ENCODE measurements around the gene TBC1D22A. TPM values are rescaled to one million over a fixed set of nuclear protein-coding genes. Genes with fewer than 3 reads are reported as not detected.

TBC1D22A gene
- total RNA-seq, 2 donors from 2014 or later, result 28.9 to 31.3 TPM

DNA sequence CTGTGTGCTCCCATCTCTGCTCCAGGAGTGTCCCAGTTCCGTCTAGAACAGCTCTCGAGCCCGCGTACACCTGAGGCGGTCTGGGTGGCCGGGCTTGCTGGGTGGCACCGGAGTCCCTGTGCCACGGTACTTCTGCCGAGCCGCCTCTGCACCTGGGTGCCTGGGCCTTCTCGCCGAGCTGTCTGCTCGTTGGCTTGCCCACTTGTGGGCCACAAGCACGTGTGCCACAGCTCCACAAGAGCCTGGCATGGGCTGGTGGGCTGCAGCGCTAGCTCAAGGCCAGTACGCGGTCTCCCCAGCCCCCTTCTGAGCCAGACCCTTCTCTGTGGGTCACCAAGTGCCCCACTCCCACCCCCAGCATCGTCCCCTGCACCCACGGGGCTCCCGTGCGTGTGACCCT, 388.0 kb downstream of the TBC1D22A start:
- H3K4me3 ChIP-seq, result no peak overlapping the region
- H3K36me3 ChIP-seq, result no peaks in the 10 kb centered on the region
- no peaks in the 10 kb centered on the region for H3K9me3 ChIP-seq
- H3K27me3 ChIP-seq (replicated peaks; ENCODE audit: insufficient read depth), result no peaks in the 10 kb centered on the region
- peaks cover 0 to 10% of the 10 kb centered on the region in 2 donors for H3K4me1 ChIP-seq (ENCODE audit: control insufficient read depth in 1 of 2, low read depth in 2 of 2)
- no peak overlapping the region for H3K27ac ChIP-seq
- TF ChIP-seq, protein P1, sequence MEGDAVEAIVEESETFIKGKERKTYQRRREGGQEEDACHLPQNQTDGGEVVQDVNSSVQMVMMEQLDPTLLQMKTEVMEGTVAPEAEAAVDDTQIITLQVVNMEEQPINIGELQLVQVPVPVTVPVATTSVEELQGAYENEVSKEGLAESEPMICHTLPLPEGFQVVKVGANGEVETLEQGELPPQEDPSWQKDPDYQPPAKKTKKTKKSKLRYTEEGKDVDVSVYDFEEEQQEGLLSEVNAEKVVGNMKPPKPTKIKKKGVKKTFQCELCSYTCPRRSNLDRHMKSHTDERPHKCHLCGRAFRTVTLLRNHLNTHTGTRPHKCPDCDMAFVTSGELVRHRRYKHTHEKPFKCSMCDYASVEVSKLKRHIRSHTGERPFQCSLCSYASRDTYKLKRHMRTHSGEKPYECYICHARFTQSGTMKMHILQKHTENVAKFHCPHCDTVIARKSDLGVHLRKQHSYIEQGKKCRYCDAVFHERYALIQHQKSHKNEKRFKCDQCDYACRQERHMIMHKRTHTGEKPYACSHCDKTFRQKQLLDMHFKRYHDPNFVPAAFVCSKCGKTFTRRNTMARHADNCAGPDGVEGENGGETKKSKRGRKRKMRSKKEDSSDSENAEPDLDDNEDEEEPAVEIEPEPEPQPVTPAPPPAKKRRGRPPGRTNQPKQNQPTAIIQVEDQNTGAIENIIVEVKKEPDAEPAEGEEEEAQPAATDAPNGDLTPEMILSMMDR (IDR thresholded peaks at IDR 0.05), result no peak
- DNase-seq (ENCODE audit: low spot score) (no peak), ATAC-seq (ENCODE audit: insufficient number of reproducible peaks, low FRiP score, low read depth) (no peak)

DNA sequence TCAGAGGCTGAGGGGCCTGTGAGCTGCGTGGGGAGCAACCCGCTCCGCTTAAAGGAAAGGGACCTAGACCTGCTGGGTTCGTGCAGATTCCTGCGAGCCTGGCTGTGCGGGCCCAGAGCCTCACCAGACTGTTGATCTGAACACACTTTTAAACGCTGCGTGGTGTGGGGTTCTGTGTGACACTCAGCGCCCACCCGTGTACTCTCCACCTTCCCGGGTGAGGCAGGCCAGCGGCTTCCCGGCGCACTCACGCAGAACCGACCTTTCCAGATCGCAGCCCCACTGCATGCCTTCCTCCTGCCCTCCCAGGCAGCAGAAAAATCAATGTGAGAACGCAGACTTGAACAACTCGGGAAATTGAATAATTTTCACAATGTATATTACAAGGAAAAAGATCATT, 388.6 kb downstream of the TBC1D22A start:
- H3K36me3 ChIP-seq, result no peaks in the 10 kb centered on the region
- no peaks in the 10 kb centered on the region for H3K27me3 ChIP-seq (replicated peaks; ENCODE audit: insufficient read depth)
- no peak overlapping the region for H3K4me3 ChIP-seq
- ATAC-seq (ENCODE audit: insufficient number of reproducible peaks, low FRiP score, low read depth) (no peak), DNase-seq (ENCODE audit: low spot score) (no peak)
- H3K9me3 ChIP-seq, result no peaks in the 10 kb centered on the region
- TF ChIP-seq, protein P1 (IDR thresholded peaks at IDR 0.05), result no peak
- no peak overlapping the region for H3K27ac ChIP-seq
- peaks cover 0 to 11% of the 10 kb centered on the region in 2 donors for H3K4me1 ChIP-seq (ENCODE audit: control insufficient read depth in 1 of 2, low read depth in 2 of 2)

DNA sequence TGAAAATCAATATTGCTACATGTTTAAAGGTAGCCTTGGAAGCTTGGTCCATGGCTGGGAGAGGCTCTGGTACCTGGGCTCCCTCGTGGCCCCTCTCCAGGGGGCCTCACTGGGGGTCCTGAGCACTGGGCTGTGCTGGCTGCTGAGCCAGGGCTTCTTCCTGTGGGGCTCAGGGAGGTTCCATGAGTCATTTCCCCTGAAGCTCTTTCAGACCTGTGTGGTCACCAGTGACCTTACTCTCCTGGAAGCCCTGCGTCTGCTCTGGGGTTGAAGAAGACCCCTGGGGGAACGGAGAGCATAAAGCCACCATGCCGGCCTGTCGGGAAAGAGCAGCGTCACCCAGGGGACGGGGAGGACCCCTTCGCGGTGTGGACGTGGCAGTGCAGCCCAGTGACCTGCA, 389.0 kb downstream of the TBC1D22A start:
- ATAC-seq (ENCODE audit: insufficient number of reproducible peaks, low FRiP score, low read depth) (no peak), DNase-seq (ENCODE audit: low spot score) (no peak)
- H3K4me1 ChIP-seq (ENCODE audit: control insufficient read depth in 1 of 2, low read depth in 2 of 2), result peaks cover 0 to 11% of the 10 kb centered on the region in 2 donors
- TF ChIP-seq, protein P1 (IDR thresholded peaks at IDR 0.05), result no peak
- no peak overlapping the region for H3K27ac ChIP-seq
- no peaks in the 10 kb centered on the region for H3K27me3 ChIP-seq (replicated peaks; ENCODE audit: insufficient read depth)
- no peak overlapping the region for H3K4me3 ChIP-seq
- no peaks in the 10 kb centered on the region for H3K9me3 ChIP-seq
- H3K36me3 ChIP-seq, result no peaks in the 10 kb centered on the region

DNA sequence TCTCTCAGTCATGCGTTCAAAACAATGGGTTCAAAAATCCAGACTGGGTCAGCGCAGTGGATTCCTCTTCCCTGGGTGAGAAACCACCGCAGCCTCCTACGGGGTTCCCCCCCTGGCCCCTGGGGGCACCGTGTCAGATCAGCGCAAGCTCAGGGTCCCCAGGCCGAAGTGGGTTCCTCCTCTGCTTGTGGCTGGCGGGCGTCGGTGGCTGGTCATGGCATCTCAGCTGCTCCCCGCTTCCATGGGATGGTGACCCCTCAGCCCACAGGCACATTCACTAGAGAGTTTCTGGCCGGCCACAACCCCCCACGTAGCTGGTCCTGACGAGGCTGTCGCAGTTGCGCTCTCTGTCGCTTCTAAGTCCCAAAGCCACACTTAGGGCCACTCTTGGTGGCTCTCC, 389.8 kb downstream of the TBC1D22A start:
- TF ChIP-seq, protein P1 (IDR thresholded peaks at IDR 0.05), result no peak
- DNase-seq (ENCODE audit: low spot score), result no peak
- no peak for ATAC-seq (ENCODE audit: insufficient number of reproducible peaks, low FRiP score, low read depth)

DNA sequence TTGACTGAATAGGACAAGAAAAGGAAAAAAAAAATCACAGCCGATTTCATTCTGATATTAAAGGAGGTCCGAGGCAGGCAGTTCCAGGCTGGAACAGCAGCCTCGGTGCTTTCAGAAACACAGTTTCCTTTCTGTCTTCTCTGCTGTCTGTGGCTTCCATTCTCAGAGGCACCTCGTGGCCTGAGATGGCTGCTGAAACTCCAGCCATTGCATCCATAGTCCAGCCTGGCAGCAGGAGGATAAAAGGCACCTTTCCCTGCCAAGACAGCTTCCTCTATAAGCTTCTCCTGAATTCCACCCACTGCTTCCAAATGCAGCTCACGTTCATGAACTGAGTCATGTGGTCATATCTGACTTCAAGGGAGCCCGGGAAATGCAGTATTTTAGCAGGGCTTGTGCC, 390.5 kb downstream of the TBC1D22A start:
- DNase-seq (ENCODE audit: low spot score) (no peak), ATAC-seq (ENCODE audit: insufficient number of reproducible peaks, low FRiP score, low read depth) (no peak)
- no peaks in the 10 kb centered on the region for H3K36me3 ChIP-seq
- no peaks in the 10 kb centered on the region for H3K9me3 ChIP-seq
- H3K4me1 ChIP-seq (ENCODE audit: control insufficient read depth in 1 of 2, low read depth in 2 of 2), result peaks cover 0 to 11% of the 10 kb centered on the region in 2 donors
- no peaks in the 10 kb centered on the region for H3K27me3 ChIP-seq (replicated peaks; ENCODE audit: insufficient read depth)
- H3K27ac ChIP-seq, result no peak overlapping the region
- no peak overlapping the region for H3K4me3 ChIP-seq
- TF ChIP-seq, protein P1 (IDR thresholded peaks at IDR 0.05), result no peak

More for the DNA sequence above, 389.8 kb downstream of the TBC1D22A start:
- Histone ChIP-seq H3K9me3 (no peaks in the 10 kb centered on the region), H3K27me3 (replicated peaks; ENCODE audit: insufficient read depth) (no peaks in the 10 kb centered on the region), H3K27ac (no peak overlapping the region), H3K36me3 (no peaks in the 10 kb centered on the region), H3K4me1 (ENCODE audit: control insufficient read depth in 1 of 2, low read depth in 2 of 2) (peaks cover 0 to 11% of the 10 kb centered on the region in 2 donors), H3K4me3 (no peak overlapping the region)
